Spleen (tissue), 11 donors: ENCODE results near the gene MAPK11. TPM values are rescaled to one million over a fixed set of nuclear protein-coding genes. Genes with fewer than 3 reads are reported as not detected.

Experiments
- DNase-seq: peaks from one replicate; pipeline ENCODE4 v3.0.0-alpha.2; 2020
- H3K27ac ChIP-seq, 8 donors: fragments of 200-600 bp; sonication (generic) in 7 of 8; 1 replicate in 4 of 8; 2 replicates in 4 of 8; pipeline versions ENCODE4 v1.5.0 to v1.8.0; 2016 to 2021; ENCODE audit warnings: inconsistent platforms in 4 of 8, mild to moderate bottlenecking in 4 of 8, moderate library complexity in 1 of 8
- H3K27me3 ChIP-seq, 7 donors: fragments of 200-600 bp; sonication (generic) in 6 of 7; replicated peaks in 1 of 7; 1 replicate in 4 of 7; 2 replicates in 3 of 7; pipeline versions ENCODE4 v1.5.0 to v1.8.0; 2016 to 2021; ENCODE audit warnings: inconsistent platforms in 3 of 7, mild to moderate bottlenecking in 1 of 7
- H3K36me3 ChIP-seq, 6 donors: fragments of 200-600 bp; sonication (generic) in 5 of 6; 1 replicate in 4 of 6; 2 replicates in 2 of 6; pipeline versions ENCODE4 v1.5.0 to v1.8.0; 2016 to 2021; ENCODE audit warnings: inconsistent platforms in 2 of 6
- H3K4me1 ChIP-seq, 6 donors: fragments of 200-600 bp; sonication (generic) in 5 of 6; 1 replicate in 3 of 6; 2 replicates in 3 of 6; pipeline versions ENCODE4 v1.5.0 to v1.8.0; 2016 to 2021; ENCODE audit warnings: inconsistent platforms in 3 of 6
- H3K4me3 ChIP-seq, 8 donors: fragments of 200-600 bp; sonication (generic) in 7 of 8; 1 replicate in 4 of 8; 2 replicates in 4 of 8; pipeline versions ENCODE4 v1.5.0 to v1.8.0; 2016 to 2021; ENCODE audit warnings: inconsistent platforms in 4 of 8, mild to moderate bottlenecking in 4 of 8, moderate library complexity in 2 of 8
- H3K9me3 ChIP-seq, 8 donors: fragments of 200-600 bp; sonication (generic) in 7 of 8; 1 replicate in 4 of 8; 2 replicates in 4 of 8; pipeline versions ENCODE4 v1.5.0 to v1.8.0; 2016 to 2021; ENCODE audit warnings: inconsistent platforms in 4 of 8
- CTCF ChIP-seq, 11 experiments: fragments of 200-600 bp in 7 of 11; fragments of 450-650 bp in 4 of 11; sonication (generic) in 4 of 11; IDR thresholded peaks in 8 of 11; conservative IDR thresholded peaks in 3 of 11; 1 replicate in 7 of 11; 2 replicates in 4 of 11; pipeline versions ENCODE4 v1.4.0 to v1.8.0; 2016 to 2021; ENCODE audit warnings: antibody characterized with exemption in 11 of 11, inconsistent platforms in 4 of 11, mild to moderate bottlenecking in 1 of 11
- POLR2A ChIP-seq, 3 donors: fragments of 450-650 bp; IDR thresholded peaks; one replicate each; pipeline ENCODE4 v1.5.1; 2017; ENCODE audit warnings: antibody characterized with exemption in 3 of 3, mild to moderate bottlenecking in 1 of 3
- POLR2AphosphoS5 ChIP-seq, 3 donors: sonication (generic); formaldehyde crosslinking; IDR thresholded peaks; one replicate each; pipeline ENCODE4 v1.5.1; 2017; ENCODE audit warnings: antibody characterized with exemption in 3 of 3
- WGBS, 5 donors: extraction: QIAGEN DNeasy Blood & Tissue Kit in 3 of 5; methylation state at CpG; one replicate each; pipeline versions ENCODE4 v1.1.5 to v1.1.7; 2013 to 2018; 5-methylcytosine and 5-hydroxymethylcytosine counted together
- intact Hi-C: fragments of 100-400 bp; cut with DNase I; formaldehyde crosslinking; loops from one replicate; pipeline ENCODE4 v1.15.0; 2023; ENCODE audit warnings: low total_unique reads
- polyA plus RNA-seq, 3 donors: library from polyadenylated mRNA; stranded (reverse); fragments of 200-250 nt; gene quantifications; one replicate each; pipeline ENCODE4 v1.2.1, GENCODE V29; 2013
- total RNA-seq, 7 donors: library from RNA; depleted of rRNA in 3 of 7; stranded (reverse); fragments of >200 nt in 3 of 7; fragmentation: NEBNext Ultra II Directional in 4 of 7; extraction: Animal tissue kit (Norgen Biotek cat#: 25700) in 4 of 7; gene quantifications; one replicate each; pipeline versions ENCODE4 v1.1.0 to v1.2.1, GENCODE V29; 2016 to 2021
- donor health status: healthy with polysubstance abuse.
- donor health status: DM: no; HTN: no; CAD: no; lungs with moderate emphysema.
- donor health status: DM: no; HTN: no; CAD: no.
- donor health status: Bipolar disorder and iron deficiency.
- donor health status: healthy.
- donor health status: DM: no; HTN: no; CAD: no.
- donor health status: DM: yes; HTN: yes; CAD: no.

The MAPK11 gene
- total and polyA plus RNA-seq, 10 donors, result 5.2 to 25.3 (median 11.3) TPM

GRCh38 chr22:50226875-50227165, 43.4 kb downstream of the MAPK11 start:
- TF ChIP-seq POLR2A (IDR thresholded peaks at IDR 0.05), result no peak
- TF ChIP-seq POLR2AphosphoS5 (IDR thresholded peaks at IDR 0.05), result peak in 1 of 3 donors; percentile 9
- no peak for DNase-seq
- Histone ChIP-seq H3K36me3 (peaks cover 7 to 100% (median 70%) of the 10 kb centered on the region in 6 donors), H3K4me1 (no peaks in the 10 kb centered on the region), H3K27me3 (no peaks in the 10 kb centered on the region), H3K27ac (no peak overlapping the region), H3K4me3 (no peak overlapping the region), H3K9me3 (no peaks in the 10 kb centered on the region)
- intact Hi-C loops, result no loop called here
- WGBS, 5 donors, result 85 to 100% (median 89%) methylated on average over 1 to 18 of the region's 18 CpGs

- H3K27ac ChIP-seq, result no peak overlapping the region
- no peak for DNase-seq
- WGBS, 5 donors, result 92 to 96% (median 93%) methylated on average over 28 to 31 of the region's 31 CpGs
- no peak overlapping the region for H3K4me3 ChIP-seq
- intact Hi-C loops, result no loop called here
- TF ChIP-seq CTCF (IDR thresholded peaks at IDR 0.05 in 8 of 11, conservative IDR thresholded peaks at IDR 0.05 in 3 of 11) (no peak), POLR2A (IDR thresholded peaks at IDR 0.05) (no peak), POLR2AphosphoS5 (IDR thresholded peaks at IDR 0.05) (peak in 1 of 3 donors; percentile 5)
- H3K27me3 ChIP-seq, result no peaks in the 10 kb centered on the region
- H3K36me3 ChIP-seq, result peaks cover 7 to 100% (median 74%) of the 10 kb centered on the region in 6 donors
- no peaks in the 10 kb centered on the region for H3K4me1 ChIP-seq
- H3K9me3 ChIP-seq, result no peaks in the 10 kb centered on the region
Observed at GRCh38 chr22:50226063-50226874, 43.9 kb downstream of the MAPK11 start.

GRCh38 chr22:50225200-50225969, 44.8 kb downstream of the MAPK11 start:
- Histone ChIP-seq H3K27me3 (no peaks in the 10 kb centered on the region), H3K9me3 (no peaks in the 10 kb centered on the region), H3K4me1 (no peaks in the 10 kb centered on the region), H3K36me3 (peaks cover 7 to 100% (median 83%) of the 10 kb centered on the region in 6 donors), H3K4me3 (no peak overlapping the region), H3K27ac (no peak overlapping the region)
- intact Hi-C loops, result no loop called here
- no peak for DNase-seq
- TF ChIP-seq POLR2AphosphoS5 (IDR thresholded peaks at IDR 0.05) (peak in 1 of 3 donors; percentile 29), CTCF (IDR thresholded peaks at IDR 0.05 in 8 of 11, conservative IDR thresholded peaks at IDR 0.05 in 3 of 11) (no peak)
- 87 to 94% (median 89%) methylated on average over 18 to 24 of the region's 24 CpGs for WGBS, 5 donors

GRCh38 chr22:50224071-50224470, 46.1 kb downstream of the MAPK11 start:
- Histone ChIP-seq H3K36me3 (peaks cover 7 to 100% (median 90%) of the 10 kb centered on the region in 6 donors), H3K4me1 (no peaks in the 10 kb centered on the region), H3K4me3 (no peak overlapping the region), H3K27ac (no peak overlapping the region), H3K27me3 (no peaks in the 10 kb centered on the region), H3K9me3 (no peaks in the 10 kb centered on the region)
- intact Hi-C loops, result no loop called here
- no peak for DNase-seq
- 86 to 99% (median 91%) methylated on average over 16 of the region's 16 CpGs for WGBS, 5 donors
- TF ChIP-seq CTCF (IDR thresholded peaks at IDR 0.05 in 8 of 11, conservative IDR thresholded peaks at IDR 0.05 in 3 of 11) (no peak), POLR2A (IDR thresholded peaks at IDR 0.05) (no peak), POLR2AphosphoS5 (IDR thresholded peaks at IDR 0.05) (peak in 1 of 3 donors; percentile 23)
